GM19238 (cell line): ENCODE data around the gene BZW2.
"Not testable (repeated sequence)": the region's sequence is repeated elsewhere in the genome, so short reads cannot be mapped to it uniquely, and the experiment has no call there.

Experiments used
- DNase-seq: peaks from one replicate; pipeline ENCODE4 v3.0.0; 2011; ENCODE audit warnings: low spot score; ENCODE audit not compliant: insufficient read length

Gene BZW2

GRCh38 chr7:16644636-16645592, 1.1 kb upstream of the BZW2 start:
- DNase-seq, result no peak

- DNase-seq, result no peak
These were observed 591 bp downstream of the BZW2 start for GRCh38 chr7:16646472-16647072.

GRCh38 chr7:16647435-16647960, 1.5 kb downstream of the BZW2 start:
- no peak for DNase-seq

GRCh38 chr7:16648551-16648950, 2.6 kb downstream of the BZW2 start:
- no peak for DNase-seq

- no peak for DNase-seq
These were observed 3.2 kb downstream of the BZW2 start for GRCh38 chr7:16649196-16649595.

GRCh38 chr7:16650266-16650665, 4.3 kb downstream of the BZW2 start:
- no peak for DNase-seq

GRCh38 chr7:16651396-16652239, 5.6 kb downstream of the BZW2 start:
- DNase-seq, result no peak

- no peak for DNase-seq
These were observed 6.2 kb downstream of the BZW2 start for GRCh38 chr7:16652240-16652583.

GRCh38 chr7:16652888-16653287, 6.9 kb downstream of the BZW2 start:
- no peak for DNase-seq

GRCh38 chr7:16655394-16655793, 9.4 kb downstream of the BZW2 start:
- DNase-seq, result no peak

- DNase-seq, result no peak
These were observed 10.2 kb downstream of the BZW2 start for GRCh38 chr7:16656141-16656540.

- no peak for DNase-seq
These were observed 11.8 kb downstream of the BZW2 start for GRCh38 chr7:16657656-16658279.

GRCh38 chr7:16659854-16660497, 14.0 kb downstream of the BZW2 start:
- DNase-seq, result not testable (repeated sequence)

GRCh38 chr7:16660702-16661464, 14.9 kb downstream of the BZW2 start:
- DNase-seq, result no peak

GRCh38 chr7:16661924-16662323, 15.9 kb downstream of the BZW2 start:
- DNase-seq, result no peak

- no peak for DNase-seq
These were observed 21.4 kb downstream of the BZW2 start for GRCh38 chr7:16667355-16667754.

- no peak for DNase-seq
These were observed 22.3 kb downstream of the BZW2 start for GRCh38 chr7:16668049-16668858.

GRCh38 chr7:16668978-16669377, 23.0 kb downstream of the BZW2 start:
- no peak for DNase-seq

GRCh38 chr7:16669581-16669980, 23.6 kb downstream of the BZW2 start:
- no peak for DNase-seq
